Endothelial cell of umbilical vein (primary cell): Measurements from ENCODE around the gene PPP1R13B. TPM values are rescaled to one million over a fixed set of nuclear protein-coding genes. Genes with fewer than 3 reads are reported as not detected.

Source experiments
- BruUV-seq: library from RNA; stranded (reverse); fragments of 400-500 nt; replicated peaks from 2 replicates; lab custom pipeline; 2021; lab: Mats Ljungman, UMichigan
- CTCF ChIA-PET: fragments of 300-600, 350-600 bp; sonication (Branson Sonifier 250); formaldehyde crosslinking; loops from one replicate; lab custom pipeline; 2021; ENCODE audit warnings: antibody characterized with exemption, inconsistent platforms; lab: Charles Lee
- POLR2A ChIA-PET: fragments of 300-600, 350-600 bp; sonication (Branson Sonifier 250); formaldehyde crosslinking; loops from one replicate; lab custom pipeline; 2021; ENCODE audit warnings: antibody characterized with exemption, inconsistent platforms; lab: Charles Lee
- DNase-seq: peaks from one replicate; pipeline ENCODE4 v3.0.0-alpha.2; 2011; ENCODE audit warnings: low read depth, low spot score
- FAIRE-seq: peaks from 2 replicates; lab custom pipeline; 2011; peaks lifted over from hg19 to GRCh38; lab: Jason Lieb, UNC
- H2AFZ ChIP-seq: 2 replicates; pipeline ENCODE4 v1.6.0; 2012; ENCODE audit warnings: low read depth, low read length, control low read depth, inconsistent platforms
- H3K27ac ChIP-seq: 2 replicates; pipeline ENCODE4 v1.5.1; 2011; ENCODE audit warnings: low read depth, mild to moderate bottlenecking, control low read depth, low read length, moderate library complexity; ENCODE audit not compliant: insufficient read depth
- H3K27me3 ChIP-seq, 2 experiments: 2 replicates each; pipeline versions ENCODE4 v1.6.0 to v1.6.1; 2011; ENCODE audit warnings: low read length in 2 of 2, mixed read lengths in 1 of 2; ENCODE audit not compliant: control insufficient read depth in 2 of 2, insufficient read depth in 2 of 2
- H3K36me3 ChIP-seq, 2 experiments: 2 replicates in 1 of 2; 3 replicates in 1 of 2; pipeline ENCODE4 v1.5.1; 2011; ENCODE audit warnings: low read length in 2 of 2, mild to moderate bottlenecking in 1 of 2, moderate library complexity in 1 of 2; ENCODE audit not compliant: control insufficient read depth in 2 of 2, insufficient read depth in 2 of 2; ENCODE audit errors: extremely low read depth in 1 of 2
- H3K4me1 ChIP-seq: 3 replicates; pipeline ENCODE4 v1.5.1; 2011; ENCODE audit warnings: mild to moderate bottlenecking, low read length; ENCODE audit not compliant: control insufficient read depth, insufficient read depth; ENCODE audit errors: extremely low read depth
- H3K4me2 ChIP-seq: 2 replicates; pipeline ENCODE4 v1.6.1; 2011; ENCODE audit warnings: low read length, control low read depth, mixed read lengths; ENCODE audit not compliant: insufficient read depth
- H3K4me3 ChIP-seq, 3 experiments: fragments of 200-600 bp in 1 of 3; sonication (generic), shearing (Covaris generic) in 1 of 3; replicated peaks in 1 of 3; 2 replicates each; pipeline ENCODE4 v1.5.1; 2011 to 2016; ENCODE audit warnings: control low read depth in 3 of 3, low read length in 3 of 3, mild to moderate bottlenecking in 2 of 3, inconsistent platforms in 1 of 3, low read depth in 1 of 3, moderate library complexity in 1 of 3; ENCODE audit not compliant: insufficient read depth in 1 of 3
- H3K79me2 ChIP-seq: 2 replicates; pipeline ENCODE4 v1.6.0; 2012; ENCODE audit warnings: low read length, inconsistent platforms; ENCODE audit not compliant: control insufficient read depth, insufficient read depth
- H3K9ac ChIP-seq: replicated peaks from 2 replicates; pipeline ENCODE3; 2011; ENCODE audit warnings: low read length, control low read depth; ENCODE audit not compliant: insufficient read depth; ENCODE audit errors: extremely low read depth
- H3K9me1 ChIP-seq: replicated peaks from 3 replicates; pipeline ENCODE4 v1.6.0; 2011; ENCODE audit warnings: mild to moderate bottlenecking, low read length; ENCODE audit not compliant: control insufficient read depth, insufficient read depth; ENCODE audit errors: extremely low read depth
- H3K9me3 ChIP-seq: replicated peaks from 2 replicates; pipeline ENCODE4 v1.5.1; 2012; ENCODE audit warnings: low read length, inconsistent platforms; ENCODE audit not compliant: control insufficient read depth, insufficient read depth
- H4K20me1 ChIP-seq: replicated peaks from 2 replicates; pipeline ENCODE3; 2011; ENCODE audit warnings: mild to moderate bottlenecking, low read length; ENCODE audit not compliant: control insufficient read depth, insufficient read depth; ENCODE audit errors: extremely low read depth
- CTCF ChIP-seq, 2 donors: IDR thresholded peaks; 1 replicate in 1 of 2; 2 replicates in 1 of 2; pipeline ENCODE4 v1.5.1; 2011; ENCODE audit warnings: low read length in 2 of 2, mild to moderate bottlenecking in 2 of 2, moderate library complexity in 2 of 2, control low read depth in 1 of 2, inconsistent platforms in 1 of 2, low read depth in 1 of 2; ENCODE audit not compliant: insufficient read depth in 1 of 2; ENCODE audit errors: extremely low read depth in 1 of 2
- EZH2 ChIP-seq: IDR thresholded peaks from 2 replicates; pipeline ENCODE4 v1.6.1; 2012; ENCODE audit warnings: borderline replicate concordance, low read depth, mild to moderate bottlenecking, moderate library complexity, low read length, inconsistent platforms; ENCODE audit not compliant: severe bottlenecking
- MYC ChIP-seq: IDR thresholded peaks from one replicate; pipeline ENCODE4 v1.6.1; 2011; ENCODE audit warnings: mild to moderate bottlenecking, low read depth, low read length
- POLR2A ChIP-seq: IDR thresholded peaks from 2 replicates; pipeline ENCODE4 v1.6.1; 2012; ENCODE audit warnings: low read depth, mild to moderate bottlenecking, control low read depth, low read length
- dilution Hi-C: fragments of 300-500 bp; cut with MboI; formaldehyde crosslinking; loops from one replicate; pipeline ENCODE4 v1.15.0; 2019; ENCODE audit warnings: low sequenced_read_pairs; ENCODE audit not compliant: extremely low pct_ligation_motif_present
- intact Hi-C: fragments of 100-400 bp; cut with micrococcal nuclease; formaldehyde crosslinking; loops from one replicate; pipeline ENCODE4 v1.10.0; 2022
- polyA plus RNA-seq, 4 experiments: library from polyadenylated mRNA; depleted of rRNA in 3 of 4; stranded (reverse) in 3 of 4; unstranded in 1 of 4; fragments of >200 nt; gene quantifications; 2 replicates each; pipeline versions ENCODE4 v1.2.1 to v1.2.3, GENCODE V29; 2011 to 2012; ENCODE audit warnings: missing spikeins in 1 of 4
- total RNA-seq: library from RNA; stranded (reverse); gene quantifications from 2 replicates; pipeline ENCODE4 v1.2.3, GENCODE V29; 2021

PPP1R13B gene
- total and polyA plus RNA-seq, 2 donors (not counting 3 experiments of a cell fraction or from before 2014, with no cell fraction given), result 10.0 to 30.0 TPM

GRCh38 chr14:103830511-103831270, 16.7 kb downstream of the PPP1R13B start:
- Histone ChIP-seq H3K4me1 (peaks cover 3% of the 10 kb centered on the region), H3K9me3 (no peaks in the 10 kb centered on the region), H3K4me3 (no peak overlapping the region), H3K4me2 (no peak overlapping the region), H3K9ac (no peak overlapping the region), H3K27ac (no peak overlapping the region), H2AFZ (no peak overlapping the region), H3K9me1 (no peaks in the 10 kb centered on the region), H3K27me3 (no peaks in the 10 kb centered on the region), H3K36me3 (no peaks in the 10 kb centered on the region), H3K79me2 (peaks cover 21% of the 10 kb centered on the region), H4K20me1 (no peaks in the 10 kb centered on the region)
- TF ChIP-seq EZH2 (no peak), POLR2A (no peak), MYC (no peak), CTCF (IDR thresholded peaks at IDR 0.05; ENCODE audit: extremely low read depth in 1 of 2, insufficient read depth in 1 of 2, low read depth in 1 of 2, low read length in 2 of 2) (no peak)
- intact Hi-C loops (no loop called here), dilution Hi-C loops (no loop called here)
- FAIRE-seq, result no peak
- POLR2A ChIA-PET, result no interaction called here
- DNase-seq, result no peak
- CTCF ChIA-PET, result interaction anchor here (1.4 kb wide), 1 partner anchor 10 kb away, joined by 5 read pairs; no protein-coding TSS in a partner anchor
- no TSS peak for BruUV-seq
